Bronchial smooth muscle cell (primary cell): ENCODE measurements around the gene P2RX1. TPM values are rescaled to one million over a fixed set of nuclear protein-coding genes. Genes with fewer than 3 reads are reported as not detected.

Experiments
- total RNA-seq: library from RNA; depleted of rRNA; stranded (reverse); fragments of >200 nt; gene quantifications from 2 replicates; pipeline ENCODE4 v1.2.1, GENCODE V29; 2014

The P2RX1 gene
- total RNA-seq = not detected in 2 replicates

GRCh38 chr17:3915995-3916696, at the start of gene P2RX1:
TSS of gene P2RX1 (minus strand) at chr17:3916465. CDS start at chr17:3916225, 240 bp downstream.

GRCh38 chr17:3964203-3965117, 48.2 kb upstream of the P2RX1 start, which contains the start of gene ATP2A3:
TSS of gene ATP2A3 (minus strand) at chr17:3964437. CDS start at chr17:3964291, 146 bp downstream.

GRCh38 chr17:3893003-3893719, 23.1 kb downstream of the P2RX1 start, which contains the start of gene CAMKK1:
TSS of gene CAMKK1 (minus strand) at chr17:3893053. CDS start at chr17:3885687, 7,366 bp downstream.

Other genes starting within 250 kb of the P2RX1 start
- gene TAX1BP3, start 247.9 kb downstream of the P2RX1 start, total RNA-seq = 99.3 and 140 TPM in 2 replicates
- gene EMC6, start 247.7 kb downstream of the P2RX1 start, total RNA-seq = 8.0 and 9.8 TPM in 2 replicates
- 0.43 and 1.1 TPM in 2 replicates for gene P2RX5, start 220.3 kb downstream of the P2RX1 start, total RNA-seq
- 0.17 and 0.79 TPM in 2 replicates for gene HASPIN, start 192.6 kb downstream of the P2RX1 start, total RNA-seq
- gene ITGAE, start 115.3 kb downstream of the P2RX1 start, total RNA-seq = 21.6 and 25.2 TPM in 2 replicates
- 13.1 and 13.8 TPM in 2 replicates for gene NCBP3, start 70.2 kb downstream of the P2RX1 start, total RNA-seq
- gene CAMKK1, start 23.4 kb downstream of the P2RX1 start, total RNA-seq = 5.2 and 10.3 TPM in 2 replicates
- 3.8 and 5.9 TPM in 2 replicates for gene ATP2A3, start 48.0 kb upstream of the P2RX1 start, total RNA-seq
- 18.8 and 21.0 TPM in 2 replicates for gene ZZEF1, start 226.6 kb upstream of the P2RX1 start, total RNA-seq
- 42.0 and 54.2 TPM in 2 replicates for gene CYB5D2, start 226.7 kb upstream of the P2RX1 start, total RNA-seq